Nephron (organoid): Measurements from ENCODE around the gene MSI2.

Experiments
- H3K27ac Mint-ChIP-seq, 3 experiments: 2 replicates each; pipeline ENCODE4 v1.8.0; 2020; ENCODE audit warnings: mixed read lengths in 3 of 3, mild to moderate bottlenecking in 2 of 3, moderate library complexity in 1 of 3
- H3K27me3 Mint-ChIP-seq: 2 replicates; pipeline ENCODE4 v1.8.0; 2021; ENCODE audit warnings: low read depth, mild to moderate bottlenecking, moderate library complexity, mixed read lengths
- H3K36me3 Mint-ChIP-seq: 2 replicates; pipeline ENCODE4 v1.8.0; 2020; ENCODE audit warnings: low read depth, mixed read lengths
- H3K4me1 Mint-ChIP-seq: 2 replicates; pipeline ENCODE4 v1.8.0; 2020; ENCODE audit warnings: mixed read lengths
- H3K4me3 Mint-ChIP-seq, 3 experiments: 2 replicates each; pipeline ENCODE4 v1.8.0; 2020; ENCODE audit warnings: mild to moderate bottlenecking in 3 of 3, mixed read lengths in 3 of 3, moderate library complexity in 2 of 3
- H3K9me3 Mint-ChIP-seq: 2 replicates; pipeline ENCODE4 v1.8.0; 2020; ENCODE audit warnings: mixed read lengths
- CTCF ChIP-seq, 3 experiments: fragments of 200-600 bp; sonication (generic); IDR thresholded peaks; one replicate each; pipeline ENCODE4 v1.5.0; 2021; ENCODE audit warnings: antibody characterized with exemption in 3 of 3; ENCODE audit not compliant: unreplicated experiment in 3 of 3

The MSI2 gene

GRCh38 chr17:57601143-57601735 lies 344.9 kb downstream of the MSI2 start:
- Mint-ChIP-seq H3K27me3 (peaks cover 11% of the 10 kb centered on the region), H3K4me3 (no peak overlapping the region), H3K9me3 (no peaks in the 10 kb centered on the region), H3K36me3 (peaks cover 19% of the 10 kb centered on the region), H3K27ac (no peak overlapping the region), H3K4me1 (peaks cover 44% of the 10 kb centered on the region)
- no peak for TF ChIP-seq CTCF (IDR thresholded peaks at IDR 0.05; ENCODE audit: unreplicated experiment in 3 of 3)

- H3K9me3 Mint-ChIP-seq, result no peaks in the 10 kb centered on the region
- H3K27me3 Mint-ChIP-seq, result peaks cover 4% of the 10 kb centered on the region
- peaks cover 46% of the 10 kb centered on the region for H3K4me1 Mint-ChIP-seq
- H3K27ac Mint-ChIP-seq, result peak overlapping the region in 1 of 3 experiments; percentile 90
- peaks cover 15% of the 10 kb centered on the region for H3K36me3 Mint-ChIP-seq
- no peak for TF ChIP-seq CTCF (IDR thresholded peaks at IDR 0.05; ENCODE audit: unreplicated experiment in 3 of 3)
- no peak overlapping the region for H3K4me3 Mint-ChIP-seq
These were observed 346.6 kb downstream of the MSI2 start for GRCh38 chr17:57602896-57603295.

GRCh38 chr17:57603546-57603945 lies 347.2 kb downstream of the MSI2 start:
- peaks cover 13% of the 10 kb centered on the region for H3K36me3 Mint-ChIP-seq
- H3K27ac Mint-ChIP-seq, result peak overlapping the region in 2 of 3 experiments; percentile 85 to 90

GRCh38 chr17:57603978-57604377 lies 347.7 kb downstream of the MSI2 start:
- H3K9me3 Mint-ChIP-seq, result no peaks in the 10 kb centered on the region
- peaks cover 3% of the 10 kb centered on the region for H3K27me3 Mint-ChIP-seq
- TF ChIP-seq CTCF (IDR thresholded peaks at IDR 0.05; ENCODE audit: unreplicated experiment in 3 of 3), result no peak
- H3K27ac Mint-ChIP-seq, result peak overlapping the region; percentile 48 to 90 (median 85)
- peaks cover 46% of the 10 kb centered on the region for H3K4me1 Mint-ChIP-seq
- H3K36me3 Mint-ChIP-seq, result peaks cover 13% of the 10 kb centered on the region
- H3K4me3 Mint-ChIP-seq, result no peak overlapping the region

More at GRCh38 chr17:57603546-57603945, 347.2 kb downstream of the MSI2 start:
- no peak for TF ChIP-seq CTCF (IDR thresholded peaks at IDR 0.05; ENCODE audit: unreplicated experiment in 3 of 3)
- Mint-ChIP-seq H3K4me1 (peaks cover 44% of the 10 kb centered on the region), H3K27me3 (peaks cover 4% of the 10 kb centered on the region), H3K9me3 (no peaks in the 10 kb centered on the region), H3K4me3 (no peak overlapping the region)

- Mint-ChIP-seq H3K27ac (peak overlapping the region; percentile 63 to 90 (median 85)), H3K9me3 (no peaks in the 10 kb centered on the region), H3K36me3 (peaks cover 13% of the 10 kb centered on the region), H3K4me3 (peak overlapping the region; percentile 29 to 67 (median 48)), H3K4me1 (peaks cover 46% of the 10 kb centered on the region), H3K27me3 (no peaks in the 10 kb centered on the region)
- TF ChIP-seq CTCF (IDR thresholded peaks at IDR 0.05; ENCODE audit: unreplicated experiment in 3 of 3), result no peak
These were observed 348.7 kb downstream of the MSI2 start for GRCh38 chr17:57604771-57605674.
